Measurements from ENCODE around the gene UBE2E2.
A peak's percentile ranks its signal among the peaks of the same experiment; 100 is the strongest.

The UBE2E2 gene

DNA sequence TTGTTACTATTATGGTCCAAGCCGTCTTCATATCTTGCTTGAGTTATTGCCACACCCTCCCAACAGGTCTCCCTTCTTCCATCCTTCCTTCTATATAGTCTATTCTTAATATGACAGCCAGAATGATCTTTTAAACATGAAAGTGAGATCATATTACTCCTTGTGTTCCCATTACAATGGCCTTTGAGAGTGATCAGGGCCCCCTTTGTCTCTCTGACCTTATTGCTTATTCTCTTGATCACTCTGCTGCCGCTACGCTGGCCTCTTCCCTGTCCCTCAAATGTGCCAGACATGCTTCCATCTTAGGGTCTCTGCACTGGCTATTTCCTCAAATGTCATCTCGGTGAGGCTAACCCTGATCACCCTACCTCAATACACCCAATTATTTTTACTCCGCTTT, 38.1 kb downstream of the UBE2E2 start:
- DNase-seq: no peak

DNA sequence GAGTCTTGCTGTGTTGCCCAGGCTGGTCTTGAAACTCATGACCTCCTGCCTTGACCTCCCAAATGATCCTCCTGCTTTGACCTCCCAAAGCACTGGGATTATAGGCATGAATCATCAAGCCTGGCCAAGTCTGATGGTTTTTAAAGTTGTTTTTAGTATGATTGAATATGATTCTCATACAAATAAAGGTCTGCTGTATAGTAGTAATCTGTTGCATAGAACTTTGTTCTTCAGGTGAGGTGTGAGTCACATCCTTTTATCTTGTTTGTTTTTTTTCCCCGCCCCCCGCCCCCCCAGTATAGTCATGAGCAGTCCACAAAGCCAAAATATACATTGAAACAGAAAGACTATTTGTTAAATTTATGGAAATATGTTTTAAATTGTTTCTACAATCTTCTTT, 39.0 kb downstream of the UBE2E2 start:
- DNase-seq: no peak

DNA sequence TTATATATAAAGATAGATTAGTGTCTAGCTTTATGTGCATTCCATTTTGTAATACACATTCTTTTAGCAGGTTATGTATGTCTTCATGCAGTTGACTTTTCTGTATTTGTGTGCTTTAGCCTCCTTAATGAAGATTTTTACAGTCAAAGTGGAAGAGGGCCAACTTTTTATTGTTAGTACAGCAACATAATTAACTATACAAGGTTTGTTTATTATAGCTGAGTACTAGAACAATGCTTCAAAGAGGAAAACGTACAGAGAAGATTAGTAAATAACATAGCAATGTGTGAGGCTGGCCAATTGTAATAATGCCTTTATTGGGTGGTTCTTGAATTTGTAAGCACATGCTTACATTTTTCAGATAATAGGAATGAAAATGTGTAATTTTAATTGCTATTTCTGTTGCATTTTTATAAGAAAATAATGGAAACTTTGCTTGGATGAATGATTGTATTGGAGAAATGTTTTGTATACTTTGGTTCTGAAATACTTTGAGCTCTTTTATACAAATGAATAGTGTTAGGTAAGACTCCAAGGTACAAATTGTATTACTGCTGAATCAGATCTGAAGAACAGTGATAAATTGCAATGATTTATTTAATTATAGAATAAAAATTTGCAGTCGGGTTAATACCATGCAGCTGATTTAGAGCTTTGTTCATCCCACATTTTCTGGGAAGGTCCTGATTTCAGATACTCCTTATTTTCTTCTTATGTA, 41.4 kb downstream of the UBE2E2 start:
- DNase-seq: no peak

DNA sequence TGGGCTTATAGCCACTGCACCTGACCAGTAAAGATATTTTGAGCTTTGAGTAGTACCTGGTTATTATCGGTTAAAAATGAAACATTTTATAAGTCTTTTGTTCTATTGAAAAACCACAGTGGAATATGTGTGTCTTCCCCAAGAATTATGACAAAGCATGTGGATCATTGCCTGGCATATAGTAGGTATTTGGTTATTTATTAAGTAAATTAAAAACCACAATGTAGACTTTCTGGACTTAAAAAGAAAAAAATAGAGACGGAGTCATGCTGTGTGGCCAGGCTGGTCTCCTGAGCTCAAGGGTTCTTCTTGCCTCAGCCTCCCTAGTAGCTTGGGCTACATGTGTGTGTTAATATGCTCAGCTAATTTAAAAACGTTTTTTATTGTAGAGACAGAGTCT, 43.5 kb downstream of the UBE2E2 start:
- DNase-seq: no peak

DNA sequence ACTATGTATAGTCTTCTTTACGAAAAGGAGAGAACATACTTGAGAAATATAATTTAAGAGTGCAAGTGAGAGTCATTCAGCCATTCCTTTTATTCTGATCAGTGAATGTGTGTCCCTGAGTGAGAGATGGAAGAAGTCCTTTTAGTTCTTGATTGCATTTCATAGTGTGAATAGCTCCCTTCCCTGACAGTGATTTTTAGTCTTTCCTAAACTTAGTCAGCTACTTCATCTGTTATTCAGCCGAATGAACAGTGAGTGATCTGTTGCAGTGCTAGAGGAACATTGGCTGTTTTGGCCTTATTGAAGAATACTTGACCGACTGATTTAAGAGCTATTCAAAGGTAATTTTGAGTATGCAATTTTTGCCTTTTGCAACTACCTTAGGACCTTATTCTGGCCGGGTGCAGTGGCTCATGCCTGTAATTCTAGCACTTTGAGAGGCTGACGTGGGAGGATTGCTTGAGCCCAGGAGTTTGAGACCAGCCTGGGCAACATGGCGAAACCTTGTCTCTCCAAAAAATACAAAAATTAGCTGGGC, 45.5 kb downstream of the UBE2E2 start:
- no peak for DNase-seq

DNA sequence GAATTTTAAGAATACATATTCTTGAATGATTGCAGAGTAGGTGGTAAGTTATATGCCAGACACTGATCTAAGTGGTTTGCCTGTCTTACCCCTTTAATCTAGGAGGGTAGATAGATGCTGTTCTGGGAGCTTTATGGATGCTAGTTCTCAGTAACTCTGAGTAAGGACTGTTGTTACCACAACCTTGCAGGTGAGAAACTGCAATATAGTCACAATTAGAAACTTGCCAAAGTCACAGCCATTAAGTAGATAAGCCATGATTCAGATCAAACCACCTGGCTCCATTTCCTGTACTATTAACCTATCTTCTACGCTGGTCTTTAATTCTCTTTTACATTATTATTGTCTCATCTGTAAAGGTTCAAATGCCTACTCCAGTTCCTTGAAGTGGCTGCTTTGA, 46.8 kb downstream of the UBE2E2 start:
- no peak for DNase-seq

DNA sequence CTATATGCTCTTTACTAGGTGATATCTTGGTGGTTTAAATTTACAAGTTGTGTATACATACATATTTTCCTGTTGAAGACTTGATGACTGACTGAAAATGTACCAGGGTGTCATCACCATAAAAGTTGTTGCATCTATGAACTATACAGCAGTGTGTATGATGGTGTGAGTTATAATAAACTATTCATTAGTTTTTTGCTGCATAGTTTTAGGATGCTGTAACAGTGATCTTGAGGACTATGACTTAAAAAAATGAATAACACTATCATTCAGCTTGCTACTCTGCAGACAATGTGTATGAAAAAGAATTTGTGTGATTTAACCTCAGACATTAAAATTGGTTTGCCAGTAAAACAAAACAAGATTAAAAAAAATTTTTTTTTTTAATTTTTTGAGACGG, 49.0 kb downstream of the UBE2E2 start:
- DNase-seq: no peak

DNA sequence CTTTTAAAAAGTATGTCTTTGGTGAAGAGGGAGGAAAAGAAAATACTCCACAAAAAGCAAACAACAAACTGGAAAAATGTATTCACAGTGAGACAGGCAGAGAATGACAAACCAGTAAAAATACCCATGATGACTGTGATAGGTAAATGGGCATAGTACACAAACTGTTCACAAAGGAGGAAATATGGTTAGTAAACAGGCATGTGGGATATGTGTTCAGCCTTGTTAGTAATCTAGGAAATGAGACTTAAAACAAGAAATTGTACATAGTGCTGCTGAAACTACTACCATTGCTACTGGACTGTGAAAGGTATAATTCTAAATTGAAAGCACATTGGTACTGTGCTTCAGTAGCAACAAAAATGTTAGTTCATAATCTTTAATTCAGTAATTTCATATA, 50.1 kb downstream of the UBE2E2 start:
- no peak for DNase-seq

DNA sequence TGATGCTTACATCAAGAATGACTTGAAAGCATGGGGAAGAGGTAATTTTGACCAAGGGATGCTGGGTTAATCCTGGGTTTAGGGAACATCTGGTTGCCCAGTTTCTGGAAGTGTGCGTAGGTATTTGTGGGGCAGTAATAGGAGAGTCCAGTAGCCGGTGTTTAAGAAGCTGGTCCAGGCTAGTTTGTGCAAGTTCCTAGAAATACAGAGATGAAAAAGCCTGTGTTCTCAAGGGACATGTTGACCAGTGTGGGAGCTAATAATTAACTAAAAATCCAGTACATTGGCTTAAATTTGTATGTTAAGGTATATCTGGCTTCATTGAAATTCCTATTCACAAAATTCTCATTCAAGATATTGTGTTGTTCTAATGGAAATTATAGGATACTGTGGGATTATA, 51.2 kb downstream of the UBE2E2 start:
- DNase-seq: no peak

DNA sequence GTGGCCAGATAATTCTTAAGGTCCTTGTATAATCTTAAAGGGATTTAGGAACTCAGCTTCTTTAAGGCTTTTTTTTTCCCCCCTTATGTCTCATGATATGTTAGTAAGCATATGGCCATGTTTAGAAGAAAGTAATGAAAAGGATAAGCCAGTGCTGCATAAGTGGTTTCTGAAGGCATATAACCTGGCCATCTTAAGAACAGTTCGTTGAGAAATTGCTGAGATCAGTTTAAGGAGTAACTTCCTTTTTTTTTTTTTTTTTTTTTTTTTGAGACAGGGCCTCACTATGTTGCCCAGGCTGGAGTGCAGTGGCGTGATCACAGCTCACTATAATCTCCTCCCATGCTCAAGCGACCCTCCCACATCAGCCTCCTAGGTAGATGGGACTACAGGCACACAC, 51.7 kb downstream of the UBE2E2 start:
- DNase-seq: no peak

DNA sequence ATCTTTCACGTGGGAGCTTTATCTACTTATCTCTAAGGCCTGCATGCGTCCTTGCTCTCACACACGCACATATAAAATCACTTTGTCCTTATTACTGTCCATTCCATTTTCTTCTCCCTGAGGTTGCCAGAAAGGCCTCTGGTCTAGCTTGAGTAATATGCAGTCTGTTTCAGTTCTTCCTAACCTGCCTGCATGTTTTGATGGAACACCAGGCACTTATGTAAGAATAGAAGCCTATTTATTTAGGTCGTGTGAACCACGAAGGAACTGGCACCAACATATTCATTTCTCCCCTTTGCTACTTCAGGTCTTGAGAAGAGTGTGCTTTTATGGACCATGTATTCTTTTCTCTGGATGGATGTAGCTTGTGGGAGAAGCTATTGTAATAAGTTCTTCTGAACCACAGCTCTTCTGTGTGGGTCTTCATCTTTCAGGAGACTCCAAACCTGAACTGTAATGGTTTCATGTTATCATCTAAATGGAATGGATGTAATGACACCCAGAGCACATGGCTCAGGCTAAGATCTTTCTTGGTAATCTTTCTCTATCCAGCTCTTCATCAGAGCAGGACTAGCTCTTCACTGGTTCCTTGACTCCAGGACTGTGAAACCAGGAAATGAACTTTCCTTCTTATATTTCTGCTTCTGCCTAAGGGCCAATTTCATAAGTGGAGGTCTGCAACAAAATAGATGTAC, 53.8 kb downstream of the UBE2E2 start:
- no peak for DNase-seq

DNA sequence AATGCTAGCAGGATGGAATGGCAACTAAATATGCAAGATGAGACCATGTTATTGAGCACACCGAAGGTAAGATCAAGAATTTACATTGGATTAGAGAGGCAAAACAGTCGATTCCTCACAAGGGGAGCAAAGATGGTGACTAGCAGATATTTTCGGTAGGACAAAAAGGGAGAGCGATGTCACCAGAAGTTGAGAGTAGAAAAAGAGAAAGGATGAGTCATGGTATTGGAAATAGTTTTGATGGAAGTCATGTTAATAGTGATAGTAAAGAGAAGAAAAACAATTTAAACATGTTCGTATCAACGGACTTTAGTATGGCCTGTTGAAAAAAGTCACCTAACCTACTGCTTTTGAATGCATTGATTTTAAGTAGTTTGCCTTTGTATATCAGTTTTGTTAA, 55.0 kb downstream of the UBE2E2 start:
- no peak for DNase-seq

DNA sequence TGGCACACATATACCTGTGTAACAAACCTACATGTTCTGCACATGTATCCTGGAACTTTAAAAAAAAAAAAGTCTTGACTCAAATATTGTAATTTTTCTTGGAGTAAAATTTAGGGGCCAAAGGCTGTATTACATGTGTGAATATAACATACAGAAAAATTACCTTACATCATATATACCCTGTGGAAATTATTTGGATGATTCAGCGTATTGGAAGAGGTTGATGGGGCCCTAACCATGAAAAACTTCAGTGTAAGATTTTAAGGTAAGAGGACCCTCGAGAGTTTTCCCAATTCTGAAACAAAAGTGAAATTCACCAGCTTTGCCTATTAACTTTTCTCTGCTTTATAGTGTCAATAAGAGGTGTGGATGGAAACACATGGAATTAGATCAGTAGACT, 56.4 kb downstream of the UBE2E2 start:
- no peak for DNase-seq

DNA sequence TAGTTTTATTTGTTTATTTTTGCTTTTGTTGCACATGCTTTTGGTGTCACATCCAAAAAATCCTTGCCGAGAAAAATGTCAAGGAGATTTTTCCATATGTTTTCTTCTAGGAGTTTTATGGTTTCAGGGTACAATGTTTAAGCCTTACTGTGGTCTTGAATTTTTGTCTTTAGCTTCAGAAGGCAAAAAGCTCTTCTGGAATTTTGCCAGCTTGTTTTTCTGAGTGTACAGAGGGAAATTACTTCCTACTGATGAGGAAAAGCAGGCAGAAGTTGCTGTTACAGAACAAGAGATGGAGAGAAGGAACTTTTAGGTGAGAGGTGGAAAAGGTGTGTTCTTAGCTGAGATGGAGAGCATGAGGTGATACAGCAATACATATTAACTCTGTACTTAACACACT, 59.6 kb downstream of the UBE2E2 start:
- no peak for DNase-seq

DNA sequence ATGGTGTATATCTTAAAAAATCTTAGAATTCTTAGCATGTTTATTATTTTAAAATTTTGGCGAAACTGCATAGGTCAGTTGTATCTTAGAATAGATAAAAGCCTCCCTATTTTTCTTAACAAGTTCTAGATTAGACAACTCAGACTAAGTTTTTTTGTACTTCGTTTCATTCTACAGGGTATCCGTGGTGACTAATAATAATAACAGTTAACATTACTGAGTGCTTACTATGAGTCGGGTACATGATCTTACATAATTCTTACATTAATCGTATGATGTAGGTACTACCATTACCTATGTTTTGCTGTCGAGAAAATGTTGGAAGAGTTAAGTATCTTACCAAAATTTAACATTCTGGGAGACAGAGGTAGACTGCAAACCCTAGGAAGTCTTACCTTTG, 60.7 kb downstream of the UBE2E2 start:
- DNase-seq: no peak

DNA sequence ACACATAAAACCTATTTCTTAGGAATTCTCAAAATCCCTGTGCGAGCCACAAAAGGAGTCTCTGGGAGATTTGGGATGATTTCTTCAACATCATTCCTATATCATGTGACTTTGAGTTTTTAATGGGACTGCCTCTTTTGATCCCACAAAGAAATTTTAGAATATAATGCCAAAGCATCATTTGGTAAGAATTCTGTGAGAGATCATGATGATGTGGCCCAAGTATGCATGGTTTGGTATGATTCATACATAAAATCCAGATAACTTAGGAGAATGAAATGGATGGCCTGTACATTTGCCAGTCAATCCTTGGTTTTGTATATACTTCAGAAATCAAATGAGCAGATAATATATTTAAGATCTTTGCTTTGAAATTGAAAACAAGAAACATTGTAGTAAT, 61.3 kb downstream of the UBE2E2 start:
- DNase-seq: no peak

DNA sequence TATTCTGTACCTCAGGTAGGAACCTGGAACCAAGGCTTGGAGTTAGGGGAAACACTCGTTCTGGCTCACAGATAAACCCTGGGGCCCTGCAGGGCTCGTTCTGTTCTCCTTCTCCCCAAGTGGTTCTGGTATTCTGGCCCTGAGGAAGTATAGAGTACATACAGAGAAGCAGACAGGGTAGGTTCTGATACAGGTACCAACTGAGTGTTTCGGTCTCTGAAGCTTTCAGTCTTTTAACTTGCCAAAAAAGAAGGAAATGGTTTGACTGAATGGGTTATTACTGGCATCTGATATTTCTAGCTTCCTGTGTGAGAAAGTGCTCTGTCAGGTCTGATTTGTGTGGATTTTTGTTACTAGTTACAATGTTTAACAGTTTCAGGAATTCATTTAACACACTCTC, 67.3 kb downstream of the UBE2E2 start:
- no peak for DNase-seq

DNA sequence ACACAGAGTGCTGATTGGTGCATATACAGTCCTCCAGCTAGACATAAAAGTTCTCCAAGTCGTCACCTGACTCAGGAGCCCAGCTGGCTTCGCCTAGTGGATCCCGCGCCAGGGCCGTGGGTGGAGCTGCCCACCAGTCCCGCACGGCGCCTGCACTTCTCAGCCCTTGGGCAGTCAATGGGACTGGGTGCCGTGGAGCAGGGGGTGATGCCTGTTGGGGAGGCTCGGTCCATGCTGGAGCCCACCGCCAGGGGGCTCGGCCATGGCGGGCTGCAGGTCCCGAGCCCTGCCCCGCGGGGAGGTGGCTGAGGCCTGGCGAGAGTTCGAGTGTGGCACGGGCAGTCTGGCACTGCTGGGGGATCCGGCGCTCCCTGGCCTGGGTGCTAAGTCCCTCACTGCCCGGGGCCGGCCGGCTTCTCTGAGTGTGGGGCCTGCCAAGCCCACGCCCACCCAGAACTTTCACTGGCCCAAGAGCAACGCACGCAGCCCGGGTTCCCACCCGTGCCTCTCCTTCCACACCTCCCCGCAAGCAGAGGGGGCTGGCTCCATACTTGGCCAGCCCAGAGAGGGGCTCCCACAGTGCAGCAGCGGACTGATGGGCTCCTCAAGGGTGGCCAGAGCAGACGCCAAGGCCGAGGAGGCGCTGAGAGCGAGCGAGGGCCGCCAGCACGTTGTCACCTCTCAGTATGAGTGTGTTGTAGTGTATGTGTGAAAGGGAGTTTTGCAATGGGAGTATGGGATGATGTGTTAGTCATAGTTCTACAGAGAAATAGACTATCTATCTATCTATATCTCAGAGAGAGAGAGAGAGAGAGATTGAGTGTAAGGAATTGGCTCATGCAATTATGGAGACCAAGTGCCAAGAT, 69.0 kb downstream of the UBE2E2 start:
- peak; percentile 6 for DNase-seq

DNA sequence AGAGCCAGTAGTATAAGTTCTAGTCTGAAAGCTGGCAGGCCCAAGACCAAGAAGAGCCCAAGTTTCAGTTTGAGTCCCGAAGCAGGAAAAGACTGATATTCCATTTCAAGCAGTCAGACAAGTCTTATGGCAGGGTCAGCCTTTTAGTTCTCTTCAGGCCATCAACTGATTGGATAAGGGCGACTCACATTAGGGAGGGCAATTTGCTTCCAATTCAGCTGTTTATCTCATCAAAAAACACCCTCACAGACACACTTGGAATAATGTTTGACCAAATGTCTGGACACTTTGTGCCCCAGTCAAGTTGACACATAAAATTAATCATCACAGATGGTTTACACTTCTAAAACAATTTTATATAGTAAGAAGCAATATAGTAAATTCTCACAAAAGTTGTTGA, 69.7 kb downstream of the UBE2E2 start:
- DNase-seq: no peak

DNA sequence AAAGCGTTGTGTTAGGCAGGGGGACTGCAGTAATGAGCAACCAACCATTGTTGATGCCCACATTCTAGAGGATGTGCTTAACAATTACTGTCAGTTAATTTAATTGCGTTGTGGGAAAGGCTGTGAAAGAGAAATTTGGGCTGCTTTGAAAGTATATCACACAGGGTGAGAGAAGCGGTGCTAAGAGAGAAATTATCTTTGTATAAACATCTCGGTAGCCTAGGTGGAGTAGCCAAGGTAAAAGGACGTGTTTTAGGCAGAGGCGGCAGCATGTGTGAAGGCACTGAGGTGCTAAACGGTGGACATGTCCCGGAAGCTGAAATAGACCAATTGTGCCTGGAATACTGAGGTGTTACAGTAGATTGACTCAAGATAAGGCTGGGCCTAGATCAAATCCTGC, 71.9 kb downstream of the UBE2E2 start:
- no peak for DNase-seq

DNA sequence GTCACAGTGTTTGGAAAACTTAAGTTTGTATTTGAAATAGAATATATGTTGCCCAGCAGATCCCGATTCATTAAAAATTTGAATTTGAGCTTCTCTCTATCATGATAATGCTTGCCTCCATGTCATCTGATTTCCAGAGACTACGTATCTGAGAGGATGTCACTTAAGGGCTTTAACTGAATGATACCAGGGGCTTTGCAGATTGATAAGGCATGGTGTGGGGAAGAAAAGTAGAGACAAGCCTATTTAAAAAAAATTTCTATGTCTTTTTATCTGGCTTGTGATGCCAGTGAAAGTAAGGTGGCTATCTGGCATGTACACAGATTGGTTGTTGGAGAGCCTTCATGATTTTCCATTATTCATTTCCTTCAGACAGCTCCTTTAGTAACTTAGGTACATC, 72.7 kb downstream of the UBE2E2 start:
- DNase-seq: no peak

DNA sequence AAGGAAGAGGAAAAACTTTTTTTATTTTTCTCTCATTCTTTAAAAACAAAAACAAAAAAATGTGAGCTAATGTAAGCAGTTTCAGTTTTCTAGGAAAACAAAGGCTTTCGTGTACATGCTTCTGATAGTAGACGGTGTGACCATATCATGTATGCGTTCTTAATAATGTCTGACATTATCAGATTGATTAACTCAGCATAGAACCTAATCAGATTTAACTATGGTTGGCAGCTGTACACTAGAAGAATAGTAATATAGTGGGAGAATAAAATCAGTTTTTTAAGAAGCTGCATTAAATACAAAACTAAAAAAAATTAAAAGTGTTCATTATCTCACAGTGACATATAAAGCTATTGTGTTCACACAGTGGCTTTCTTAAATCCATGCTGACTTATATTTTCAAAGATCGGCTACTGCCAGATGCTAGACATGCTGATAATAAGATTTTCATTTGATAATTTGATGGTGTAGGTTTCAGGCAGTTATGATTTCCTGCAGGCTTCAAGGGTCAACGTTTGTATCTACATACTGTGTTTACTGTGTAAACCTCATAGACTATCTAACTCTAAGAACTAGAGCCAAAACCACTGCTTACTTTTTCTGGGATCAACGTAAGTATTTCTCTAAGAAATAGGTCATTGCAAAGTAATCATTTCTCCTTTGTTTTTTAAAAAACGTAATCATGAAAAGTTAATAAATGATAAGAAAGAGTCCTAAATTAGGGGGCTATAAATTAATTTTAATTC, 74.0 kb downstream of the UBE2E2 start:
- DNase-seq: no peak

DNA sequence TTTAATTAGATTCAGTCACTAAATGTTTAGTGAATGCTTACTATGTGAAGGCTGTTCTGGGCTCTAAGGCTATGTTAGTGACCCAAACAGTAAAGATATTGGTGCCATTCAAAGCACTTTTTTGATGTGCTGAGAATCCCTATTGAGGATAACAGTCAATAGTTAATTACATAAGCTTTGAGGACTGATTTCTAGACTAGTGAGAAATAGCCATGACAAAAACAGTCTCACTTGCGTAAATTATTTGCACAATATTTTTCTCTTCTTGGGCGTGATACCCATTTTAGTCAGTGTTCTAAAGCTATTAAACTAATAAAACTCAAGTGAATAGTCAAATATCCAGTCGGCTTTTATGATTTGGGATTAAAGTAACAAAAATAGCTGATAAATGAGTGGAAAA, 74.6 kb downstream of the UBE2E2 start:
- no peak for DNase-seq
